ENCODE data around the gene VANGL1.

Gene VANGL1

GRCh38 chr1:115706587-115707425, 65.0 kb downstream of the VANGL1 start:
- DNase-seq (ENCODE audit: low spot score in 2 of 2) = peak; percentile 36 to 48
- Histone ChIP-seq H3K9me3 (no peaks in the 10 kb centered on the region), H3K27me3 (ENCODE audit: low read depth) (no peaks in the 10 kb centered on the region), H3K36me3 (replicated peaks) (no peaks in the 10 kb centered on the region), H3K4me3 (no peak overlapping the region), H3K4me1 (peaks cover 18% of the 10 kb centered on the region)
- in situ Hi-C loops (cut with MboI; ENCODE audit: low sequenced_read_pairs) = loop anchor here (25.0 kb wide), 1 partner anchor 95 kb away; no protein-coding TSS in a partner anchor

DNA sequence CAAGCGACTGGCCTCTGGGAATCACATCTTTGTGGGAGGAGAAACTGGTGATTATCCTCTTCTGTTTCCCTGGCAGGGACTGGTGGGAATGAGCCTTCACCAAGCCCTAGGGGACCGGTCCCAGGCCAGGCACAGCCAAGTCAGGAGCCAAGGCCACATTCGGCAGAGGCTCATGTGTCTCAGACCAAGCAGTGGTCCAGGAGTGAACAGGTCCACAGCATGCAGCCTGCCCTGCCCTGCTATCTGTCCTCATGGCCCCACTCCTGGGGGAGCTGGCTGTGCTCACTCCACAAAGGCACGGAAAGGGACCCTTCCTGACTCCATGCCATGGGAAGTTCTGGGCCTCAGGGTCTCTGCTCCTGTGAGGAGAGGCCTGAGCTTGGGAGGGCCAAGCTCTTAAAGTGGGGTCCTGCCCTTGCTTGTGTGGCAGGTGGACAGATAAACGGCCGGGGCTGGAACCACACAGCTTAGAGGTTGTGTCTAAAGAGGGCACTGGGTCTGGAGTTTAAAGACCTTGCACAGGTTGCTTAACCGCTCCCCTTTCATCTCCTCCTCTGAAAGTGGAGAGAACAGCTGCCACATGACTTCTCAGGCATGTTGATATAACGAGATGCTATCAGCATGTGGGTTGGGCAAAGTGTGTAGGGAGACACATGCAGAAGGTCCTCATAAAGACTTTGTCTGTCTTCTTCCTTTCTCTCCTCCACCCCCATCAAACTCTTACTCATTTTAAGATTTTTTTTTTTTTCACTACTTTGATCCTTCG, 69.3 kb downstream of the VANGL1 start:
- Histone ChIP-seq H3K9me3 (no peaks in the 10 kb centered on the region), H3K4me3 (no peak overlapping the region), H3K36me3 (replicated peaks) (no peaks in the 10 kb centered on the region), H3K27me3 (ENCODE audit: low read depth) (no peaks in the 10 kb centered on the region), H3K4me1 (peaks cover 7% of the 10 kb centered on the region)
- no peak for DNase-seq (ENCODE audit: low spot score in 2 of 2)
- in situ Hi-C loops (cut with MboI; ENCODE audit: low sequenced_read_pairs) = loop anchor here (25.0 kb wide), 1 partner anchor 99 kb away; no protein-coding TSS in a partner anchor

DNA sequence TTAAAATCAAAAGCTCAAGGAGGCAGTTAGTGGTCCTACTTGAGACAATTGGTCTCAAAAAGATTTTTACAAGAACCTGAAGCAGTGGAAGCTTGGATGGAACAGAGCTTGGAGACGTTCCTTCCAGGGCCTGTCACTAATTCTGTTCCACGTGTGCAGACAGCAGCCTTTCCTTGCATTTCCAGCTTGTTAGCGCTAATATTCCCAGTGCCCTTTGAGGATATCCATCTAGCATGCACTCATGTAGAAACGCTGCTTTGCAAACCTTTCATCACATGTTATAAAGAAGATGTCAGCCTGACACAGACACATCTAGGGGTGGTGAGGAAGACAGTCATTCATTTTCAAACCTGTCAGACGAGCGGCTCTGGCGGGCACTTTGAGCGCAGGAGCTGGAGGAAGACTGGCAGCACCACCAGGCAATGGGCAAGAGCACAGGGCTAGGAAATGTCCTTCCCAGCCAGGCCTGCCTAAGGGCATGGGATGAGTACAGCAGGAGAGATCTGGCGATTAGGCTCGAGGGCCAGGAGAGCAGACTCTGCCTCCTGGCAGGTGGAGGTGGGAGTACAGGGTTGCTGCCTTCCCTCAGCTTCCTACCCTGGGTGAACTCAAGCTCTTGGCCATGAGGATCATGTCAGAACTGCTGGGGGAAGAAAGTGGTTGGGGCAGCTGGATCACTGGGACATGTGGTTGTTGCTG, 71.3 kb downstream of the VANGL1 start:
- no peak overlapping the region for H3K4me3 ChIP-seq
- no peaks in the 10 kb centered on the region for H3K9me3 ChIP-seq
- no peaks in the 10 kb centered on the region for H3K4me1 ChIP-seq
- H3K36me3 ChIP-seq (replicated peaks) = no peaks in the 10 kb centered on the region
- no peaks in the 10 kb centered on the region for H3K27me3 ChIP-seq (ENCODE audit: low read depth)
- in situ Hi-C loops (cut with MboI; ENCODE audit: low sequenced_read_pairs) = loop anchor here (25.0 kb wide), 1 partner anchor 101 kb away; no protein-coding TSS in a partner anchor
- DNase-seq (ENCODE audit: low spot score in 2 of 2) = no peak

- DNase-seq (ENCODE audit: low spot score in 2 of 2) = no peak
- H3K27me3 ChIP-seq (ENCODE audit: low read depth) = no peaks in the 10 kb centered on the region
- H3K4me3 ChIP-seq = no peak overlapping the region
- no peaks in the 10 kb centered on the region for H3K9me3 ChIP-seq
- in situ Hi-C loops (cut with MboI; ENCODE audit: low sequenced_read_pairs) = loop anchor here (25.0 kb wide), 1 partner anchor 102 kb away; no protein-coding TSS in a partner anchor
- peaks cover 3% of the 10 kb centered on the region for H3K4me1 ChIP-seq
- H3K36me3 ChIP-seq (replicated peaks) = no peaks in the 10 kb centered on the region
These were observed 72.1 kb downstream of the VANGL1 start for GRCh38 chr1:115713906-115714305.

GRCh38 chr1:115714572-115715141, 72.9 kb downstream of the VANGL1 start:
- in situ Hi-C loops (cut with MboI; ENCODE audit: low sequenced_read_pairs) = loop anchor here (25.0 kb wide), 1 partner anchor 102 kb away; no protein-coding TSS in a partner anchor

DNA sequence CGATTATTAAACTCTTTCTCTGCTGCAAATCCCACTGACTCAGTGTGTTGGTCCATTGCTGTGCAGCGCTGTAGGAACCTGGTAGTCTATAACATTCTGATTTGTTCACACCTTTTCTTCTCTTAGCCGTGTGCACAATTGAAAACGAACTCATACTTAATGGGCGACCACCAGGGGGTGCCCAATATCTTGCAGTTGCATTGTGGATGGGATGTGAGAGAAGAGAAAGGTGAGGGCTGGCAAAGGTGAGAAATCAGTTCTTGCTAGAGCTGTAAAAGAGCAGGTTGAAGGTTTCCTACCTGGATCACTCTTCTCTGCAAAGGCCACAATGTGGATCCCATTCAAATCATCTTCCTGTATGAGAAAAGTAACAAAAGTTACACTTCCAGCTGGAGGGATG, 75.8 kb downstream of the VANGL1 start:
- no peak overlapping the region for H3K4me3 ChIP-seq
- DNase-seq (ENCODE audit: low spot score in 2 of 2) = peak; percentile 31 to 68
- no peaks in the 10 kb centered on the region for H3K27me3 ChIP-seq (ENCODE audit: low read depth)
- no peaks in the 10 kb centered on the region for H3K9me3 ChIP-seq
- no peaks in the 10 kb centered on the region for H3K36me3 ChIP-seq (replicated peaks)
- peaks cover 6% of the 10 kb centered on the region for H3K4me1 ChIP-seq
- in situ Hi-C loops (cut with MboI; ENCODE audit: low sequenced_read_pairs) = loop anchor here (25.0 kb wide), 1 partner anchor 105 kb away; no protein-coding TSS in a partner anchor

More at GRCh38 chr1:115714572-115715141, 72.9 kb downstream of the VANGL1 start:
- no peaks in the 10 kb centered on the region for H3K27me3 ChIP-seq (ENCODE audit: low read depth)
- H3K9me3 ChIP-seq = no peaks in the 10 kb centered on the region
- DNase-seq (ENCODE audit: low spot score in 2 of 2) = no peak
- H3K4me3 ChIP-seq = no peak overlapping the region
- peaks cover 6% of the 10 kb centered on the region for H3K4me1 ChIP-seq
- H3K36me3 ChIP-seq (replicated peaks) = no peaks in the 10 kb centered on the region

DNA sequence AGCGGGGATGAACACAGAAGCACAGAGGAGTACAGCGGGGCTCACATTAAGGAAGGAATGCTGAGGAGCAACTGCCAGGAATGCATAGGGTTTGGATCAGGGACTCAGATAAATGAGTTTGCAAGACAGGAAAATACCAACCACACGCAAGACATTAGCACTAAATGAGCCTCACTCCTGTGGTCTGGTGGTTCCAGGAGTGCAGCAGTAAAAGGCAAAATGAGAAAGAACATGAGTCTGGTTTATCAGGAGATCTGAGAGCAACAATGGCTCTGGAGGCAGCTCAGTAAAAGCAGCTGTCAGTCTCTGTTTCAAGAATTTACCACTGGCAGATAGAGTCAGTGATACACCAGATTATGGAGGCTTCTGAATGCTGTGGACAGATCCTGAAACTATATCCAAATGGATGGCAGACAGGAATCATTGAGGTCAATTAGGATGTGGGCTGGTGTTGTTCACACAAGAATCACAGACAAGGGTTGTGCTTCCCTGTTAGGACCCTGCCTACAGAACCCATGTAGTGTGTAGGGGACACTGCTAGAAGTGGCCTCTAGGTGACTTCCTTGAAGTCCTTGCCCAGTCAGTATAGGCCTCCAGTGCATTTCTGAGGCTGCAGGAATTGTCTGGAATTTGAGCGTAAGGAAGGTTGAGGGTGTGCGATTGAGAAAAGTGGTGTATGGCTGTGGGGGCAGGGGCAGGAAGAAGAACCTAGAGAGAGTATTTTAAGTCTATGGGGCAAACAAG, 76.4 kb downstream of the VANGL1 start:
- in situ Hi-C loops (cut with MboI; ENCODE audit: low sequenced_read_pairs) = loop anchor here (25.0 kb wide), 1 partner anchor 106 kb away; no protein-coding TSS in a partner anchor
- Histone ChIP-seq H3K4me1 (peaks cover 6% of the 10 kb centered on the region), H3K36me3 (replicated peaks) (no peaks in the 10 kb centered on the region), H3K4me3 (no peak overlapping the region), H3K9me3 (no peaks in the 10 kb centered on the region), H3K27me3 (ENCODE audit: low read depth) (no peaks in the 10 kb centered on the region)
- DNase-seq (ENCODE audit: low spot score in 2 of 2) = no peak

- DNase-seq (ENCODE audit: low spot score in 2 of 2) = no peak
- no peaks in the 10 kb centered on the region for H3K27me3 ChIP-seq (ENCODE audit: low read depth)
- peaks cover 6% of the 10 kb centered on the region for H3K4me1 ChIP-seq
- H3K9me3 ChIP-seq = no peaks in the 10 kb centered on the region
- no peaks in the 10 kb centered on the region for H3K36me3 ChIP-seq (replicated peaks)
- in situ Hi-C loops (cut with MboI; ENCODE audit: low sequenced_read_pairs) = loop anchor here (25.0 kb wide), 1 partner anchor 107 kb away; no protein-coding TSS in a partner anchor
- no peak overlapping the region for H3K4me3 ChIP-seq
These were observed 77.5 kb downstream of the VANGL1 start for GRCh38 chr1:115719285-115719684.

GRCh38 chr1:115722221-115722620, 80.5 kb downstream of the VANGL1 start:
- Histone ChIP-seq H3K9me3 (no peaks in the 10 kb centered on the region), H3K4me3 (no peak overlapping the region), H3K36me3 (replicated peaks) (no peaks in the 10 kb centered on the region), H3K4me1 (peaks cover 6% of the 10 kb centered on the region), H3K27me3 (ENCODE audit: low read depth) (no peaks in the 10 kb centered on the region)
- DNase-seq (ENCODE audit: low spot score in 2 of 2) = no peak
- in situ Hi-C loops (cut with MboI; ENCODE audit: low sequenced_read_pairs) = loop anchor here (25.0 kb wide), 1 partner anchor 110 kb away; no protein-coding TSS in a partner anchor

DNA sequence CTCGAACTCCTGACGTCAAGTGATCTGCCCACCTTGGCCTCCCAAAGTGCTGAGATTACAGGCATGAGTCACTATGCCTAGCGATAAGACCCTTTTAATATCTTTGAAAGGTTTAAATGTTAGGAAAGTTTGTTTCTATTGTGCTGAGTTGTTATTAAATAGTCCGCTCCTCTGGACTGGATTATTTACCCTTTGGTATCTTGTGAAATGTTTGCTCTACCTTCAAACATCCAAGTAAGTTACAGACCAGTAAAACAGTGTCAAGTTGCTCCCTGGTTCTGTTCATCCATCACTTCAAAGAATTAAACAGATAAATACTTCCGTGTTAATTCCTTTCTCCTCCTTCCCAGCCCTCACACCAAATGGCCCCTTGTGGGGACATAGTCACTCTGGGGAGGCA, 82.0 kb downstream of the VANGL1 start:
- Histone ChIP-seq H3K4me3 (no peak overlapping the region), H3K4me1 (peaks cover 4% of the 10 kb centered on the region), H3K27me3 (ENCODE audit: low read depth) (no peaks in the 10 kb centered on the region), H3K36me3 (replicated peaks) (no peaks in the 10 kb centered on the region), H3K9me3 (no peaks in the 10 kb centered on the region; the same call in 1 of the 2 replicates)
- DNase-seq (ENCODE audit: low spot score in 2 of 2) = no peak
- in situ Hi-C loops (cut with MboI; ENCODE audit: low sequenced_read_pairs) = loop anchor here (25.0 kb wide), 1 partner anchor 111 kb away; no protein-coding TSS in a partner anchor

DNA sequence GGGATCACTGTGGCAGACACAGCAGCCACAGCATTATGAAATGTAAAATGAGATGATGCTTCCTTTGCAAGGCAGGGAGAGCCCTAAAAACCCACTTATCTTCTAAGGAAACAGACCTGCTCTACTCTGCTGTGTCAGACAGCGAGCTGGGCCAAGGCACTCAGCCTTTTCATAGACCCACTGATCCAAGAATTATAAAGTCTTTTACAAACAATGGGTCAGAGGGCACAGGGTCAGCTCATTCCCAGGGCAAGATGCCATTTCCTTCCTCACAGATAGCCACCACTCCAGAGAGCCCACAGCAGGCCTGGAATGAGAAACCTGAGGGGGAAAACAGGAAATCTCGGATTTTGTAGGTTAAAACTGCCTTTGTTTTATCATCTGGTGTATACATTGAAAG, 83.8 kb downstream of the VANGL1 start:
- H3K4me3 ChIP-seq = no peak overlapping the region
- in situ Hi-C loops (cut with MboI; ENCODE audit: low sequenced_read_pairs) = no loop called here
- no peaks in the 10 kb centered on the region for H3K36me3 ChIP-seq (replicated peaks)
- no peak for DNase-seq (ENCODE audit: low spot score in 2 of 2)
- no peaks in the 10 kb centered on the region for H3K4me1 ChIP-seq
- no peaks in the 10 kb centered on the region; the same call in 1 of the 2 replicates for H3K9me3 ChIP-seq
- H3K27me3 ChIP-seq (ENCODE audit: low read depth) = no peaks in the 10 kb centered on the region

GRCh38 chr1:115726161-115726560, 84.4 kb downstream of the VANGL1 start:
- in situ Hi-C loops (cut with MboI; ENCODE audit: low sequenced_read_pairs) = no loop called here
- Histone ChIP-seq H3K36me3 (replicated peaks) (no peaks in the 10 kb centered on the region), H3K9me3 (no peaks in the 10 kb centered on the region; the same call in 1 of the 2 replicates), H3K27me3 (ENCODE audit: low read depth) (no peaks in the 10 kb centered on the region), H3K4me3 (no peak overlapping the region), H3K4me1 (no peaks in the 10 kb centered on the region)
- DNase-seq (ENCODE audit: low spot score in 2 of 2) = no peak
